EH (cell line): ENCODE data around the gene CNTLN.
"Not testable (repeated sequence)": the region's sequence is repeated elsewhere in the genome, so short reads cannot be mapped to it uniquely, and the experiment has no call there.

Experiments used
- DNase-seq: peaks from one replicate; pipeline ENCODE4 v3.0.0-alpha.2; 2015; ENCODE audit warnings: low read depth

The CNTLN gene

DNA sequence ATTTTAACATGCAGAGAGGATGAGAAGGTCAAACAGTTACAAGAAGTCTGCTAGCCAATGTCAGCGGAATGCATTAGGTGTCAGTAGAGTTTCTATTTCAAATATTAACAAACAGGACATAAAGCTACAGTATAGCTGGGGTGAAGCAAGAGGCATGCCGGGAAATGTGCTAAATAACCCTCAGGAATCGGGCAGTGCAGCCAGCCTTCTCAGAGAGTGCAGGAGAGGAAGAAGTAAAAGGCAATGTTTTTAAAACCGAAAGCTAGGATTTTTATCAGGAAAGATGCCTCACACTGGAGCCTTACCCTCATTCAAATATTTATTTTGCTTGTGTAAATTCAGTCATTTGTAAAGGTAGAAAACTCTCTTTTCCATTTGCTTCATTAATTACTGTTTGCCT, 384.9 kb downstream of the CNTLN start:
- DNase-seq = no peak

DNA sequence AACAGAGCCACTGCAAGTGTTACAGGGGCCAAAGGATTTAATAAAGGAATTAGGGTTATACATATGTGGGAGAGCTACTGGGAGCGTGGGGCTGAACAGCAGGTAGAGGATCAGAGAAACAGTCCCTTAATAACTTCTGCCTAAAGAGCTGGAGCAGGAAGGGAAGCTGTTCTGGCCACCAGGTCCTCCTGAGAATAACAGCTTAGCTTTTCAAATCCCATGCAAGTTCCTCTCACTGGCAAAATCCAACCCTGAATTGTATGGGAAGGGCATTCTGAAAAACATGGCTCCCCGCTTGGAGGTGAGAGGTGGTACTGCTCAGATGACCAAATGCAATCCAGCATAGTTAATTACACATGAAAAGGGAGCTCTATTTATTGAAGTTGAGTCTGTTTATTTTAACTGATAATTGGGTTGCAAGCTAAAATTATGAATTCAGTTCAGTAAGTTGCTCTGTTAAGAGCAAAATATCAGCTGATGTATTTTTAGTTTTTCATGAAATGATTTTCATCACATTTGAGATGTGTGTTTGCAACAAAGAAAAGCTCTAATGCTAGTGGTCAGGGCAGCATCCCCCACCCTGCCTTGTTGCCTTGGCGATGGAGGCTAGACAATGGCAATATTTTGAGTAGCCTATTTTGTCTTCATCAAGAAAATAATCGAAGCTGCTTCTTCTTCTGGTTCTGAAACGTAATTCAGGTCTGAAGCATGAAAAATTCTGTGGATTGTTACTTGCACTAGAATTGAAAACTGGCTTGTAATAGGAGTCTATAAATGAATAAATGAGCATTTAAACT, 385.6 kb downstream of the CNTLN start:
- DNase-seq = no peak

- no peak for DNase-seq
Observed at GRCh38 chr9:17521100-17521855, 386.4 kb downstream of the CNTLN start.

DNA sequence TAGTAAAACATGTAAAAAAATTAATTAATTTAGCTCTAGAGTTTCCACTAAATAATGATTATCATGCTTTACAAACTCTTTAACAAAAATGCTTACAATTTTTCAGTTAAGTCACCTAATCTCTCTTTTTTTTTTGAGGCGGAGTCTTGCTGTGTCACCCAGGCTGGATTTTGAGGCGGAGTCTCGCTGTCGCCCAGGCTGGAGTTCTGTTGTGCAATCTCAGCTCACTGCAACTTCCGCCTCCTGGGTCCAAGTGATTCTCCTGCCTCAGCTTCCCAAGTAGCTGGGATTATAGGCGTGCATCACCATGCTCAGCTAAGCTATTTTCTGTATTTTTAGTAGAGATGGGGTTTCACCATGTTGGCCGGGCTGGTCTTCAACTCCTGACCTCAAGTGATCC, 391.9 kb downstream of the CNTLN start:
- not testable (repeated sequence) for DNase-seq

- peak; percentile 21 for DNase-seq
Observed at GRCh38 chr9:17528859-17529258, 394.0 kb downstream of the CNTLN start.

DNA sequence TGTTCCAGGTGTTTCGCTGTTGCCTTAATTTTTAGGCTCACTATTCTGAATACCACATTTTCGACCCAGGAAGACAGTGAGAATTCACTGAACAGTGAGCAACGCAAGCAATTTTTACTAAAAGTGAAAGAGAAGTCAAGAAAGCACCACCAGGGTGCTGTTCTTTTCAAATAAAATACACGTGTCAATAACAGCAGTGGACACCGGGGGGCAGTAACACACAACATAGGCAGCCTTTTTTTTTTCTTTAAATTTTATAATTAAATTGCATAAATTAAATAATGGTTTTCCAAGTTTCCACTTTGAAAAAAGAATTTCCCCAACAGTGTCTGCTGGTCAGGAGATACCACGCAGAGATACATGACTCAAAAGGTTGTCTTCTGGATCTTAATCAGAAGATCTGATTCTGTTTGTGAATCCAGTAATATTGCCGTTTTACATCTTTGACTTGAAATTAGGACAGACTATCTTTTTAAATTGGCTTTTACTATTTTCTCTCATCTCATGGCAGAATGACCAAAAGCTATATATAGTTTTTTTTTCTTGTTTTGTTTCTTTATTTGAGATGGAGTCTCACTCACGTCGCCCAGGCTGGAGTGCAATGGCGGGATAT, 396.9 kb downstream of the CNTLN start:
- DNase-seq = peak; percentile 56

DNA sequence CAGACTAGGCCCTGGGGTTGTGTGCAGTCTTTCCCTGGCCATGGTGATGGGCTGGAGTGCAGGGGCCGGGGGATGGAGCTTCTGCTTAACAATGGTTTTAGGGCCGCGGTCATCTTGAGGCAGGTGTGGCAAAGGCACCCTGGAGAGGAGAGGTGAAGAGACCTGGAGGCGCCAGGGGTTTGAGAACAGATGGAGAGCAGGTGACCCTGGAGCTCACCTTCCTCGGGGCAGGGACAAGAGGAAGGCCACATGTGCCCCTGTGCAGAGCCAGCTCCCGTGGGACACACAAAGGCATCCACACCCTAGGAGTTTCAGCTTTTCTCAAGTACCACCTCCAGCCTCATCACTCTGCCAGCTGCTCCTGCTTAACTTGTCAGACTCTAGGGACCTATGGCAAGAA, 397.6 kb downstream of the CNTLN start:
- DNase-seq = no peak

GRCh38 chr9:17535176-17535575, 400.3 kb downstream of the CNTLN start:
- DNase-seq = no peak

DNA sequence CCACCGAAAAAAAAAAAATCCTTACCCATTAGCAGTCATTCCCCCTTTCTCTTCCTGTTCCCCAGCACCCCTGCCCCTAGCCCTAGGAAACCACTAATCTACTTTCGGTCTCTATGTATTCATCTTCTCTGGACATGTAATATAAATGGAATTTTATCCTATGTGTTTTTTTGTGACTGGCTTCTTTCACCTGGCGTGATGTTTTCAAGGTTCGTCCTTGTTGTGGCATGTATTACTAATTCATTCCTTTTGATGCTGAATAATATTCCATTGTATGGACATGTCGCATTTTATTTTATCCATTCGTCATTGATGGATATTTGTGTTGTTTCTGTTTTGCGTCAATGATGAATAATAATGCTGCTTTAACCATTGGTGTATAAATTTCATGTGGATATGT, 401.2 kb downstream of the CNTLN start:
- no peak for DNase-seq

GRCh38 chr9:17551023-17551422, 416.2 kb downstream of the CNTLN start:
- DNase-seq = no peak
